Endodermal cell (in vitro differentiated cells): ENCODE data around the gene HRH1. TPM values are rescaled to one million over a fixed set of nuclear protein-coding genes. Genes with fewer than 3 reads are reported as not detected.

Experiments
- DNase-seq: peaks from one replicate; pipeline ENCODE4 v3.0.0-alpha.2; 2017
- H3K27ac ChIP-seq: 2 replicates; pipeline ENCODE4 v1.5.1; 2013; ENCODE audit warnings: mild to moderate bottlenecking, low read depth, low read length, moderate library complexity
- H3K27me3 ChIP-seq: 2 replicates; pipeline ENCODE4 v1.6.1; 2013; ENCODE audit warnings: mild to moderate bottlenecking, low read length, moderate library complexity; ENCODE audit not compliant: insufficient read depth, control insufficient read depth, poor library complexity, severe bottlenecking
- H3K36me3 ChIP-seq: 2 replicates; pipeline ENCODE4 v1.7.0; 2013; ENCODE audit warnings: mild to moderate bottlenecking, low read length, moderate library complexity; ENCODE audit not compliant: control insufficient read depth, insufficient read depth
- H3K4me1 ChIP-seq: one replicate; pipeline ENCODE4 v1.7.0; 2013; ENCODE audit warnings: low read length; ENCODE audit not compliant: control insufficient read depth, insufficient read depth
- H3K4me3 ChIP-seq: 2 replicates; pipeline ENCODE4 v1.5.1; 2013; ENCODE audit warnings: mild to moderate bottlenecking, low read length, moderate library complexity
- H3K9ac ChIP-seq: 2 replicates; pipeline ENCODE4 v1.6.1; 2013; ENCODE audit warnings: mild to moderate bottlenecking, low read length, moderate library complexity; ENCODE audit not compliant: poor library complexity, severe bottlenecking; ENCODE audit errors: extremely low read depth
- H3K9me3 ChIP-seq: 2 replicates; pipeline ENCODE4 v1.6.1; 2013; ENCODE audit warnings: mild to moderate bottlenecking, low read length, moderate library complexity; ENCODE audit not compliant: control insufficient read depth
- H3K27ac Mint-ChIP-seq: 2 replicates; pipeline ENCODE4 v1.8.0; 2020; ENCODE audit warnings: mixed read lengths
- H3K27me3 Mint-ChIP-seq: 2 replicates; pipeline ENCODE4 v1.8.0; 2021; ENCODE audit warnings: mild to moderate bottlenecking, mixed read lengths; ENCODE audit not compliant: insufficient read depth
- H3K36me3 Mint-ChIP-seq: 2 replicates; pipeline ENCODE4 v1.8.0; 2020; ENCODE audit warnings: low read depth, mixed read lengths
- H3K4me1 Mint-ChIP-seq: 2 replicates; pipeline ENCODE4 v1.8.0; 2020; ENCODE audit warnings: mixed read lengths
- H3K4me3 Mint-ChIP-seq: 2 replicates; pipeline ENCODE4 v1.8.0; 2020; ENCODE audit warnings: mild to moderate bottlenecking, moderate library complexity, mixed read lengths
- H3K9me3 Mint-ChIP-seq: 2 replicates; pipeline ENCODE4 v1.8.0; 2020; ENCODE audit warnings: mild to moderate bottlenecking, mixed read lengths
- WGBS, 2 experiments: methylation state at CpG; one replicate each; pipeline versions ENCODE4 v1.1.5 to v1.1.7; 2013; ENCODE audit warnings: missing lambda C conversion rate in 2 of 2, mixed read lengths in 1 of 2; ENCODE audit not compliant: insufficient coverage in 1 of 2, insufficient read length in 1 of 2; 5-methylcytosine and 5-hydroxymethylcytosine counted together
- total RNA-seq, 2 donors: library from RNA; stranded (reverse); fragmentation: NEBNext Ultra II Directional in 1 of 2; extraction: Animal tissue kit (Norgen Biotek cat#: 25700) in 1 of 2; gene quantifications; 2 replicates in 1 of 2; 3 replicates in 1 of 2; pipeline ENCODE4 v1.2.1, GENCODE V29; 2021
- TF ChIP-seq, protein P1 (sequence below): fragments of 200-600 bp; sonication (generic); conservative IDR thresholded peaks from 2 replicates; pipeline ENCODE4 v1.5.0; 2021; ENCODE audit warnings: antibody characterized with exemption, mild to moderate bottlenecking

The HRH1 gene
- total RNA-seq, 2 donors from 2014 or later: 0.13 TPM; not detected in 1

DNA sequence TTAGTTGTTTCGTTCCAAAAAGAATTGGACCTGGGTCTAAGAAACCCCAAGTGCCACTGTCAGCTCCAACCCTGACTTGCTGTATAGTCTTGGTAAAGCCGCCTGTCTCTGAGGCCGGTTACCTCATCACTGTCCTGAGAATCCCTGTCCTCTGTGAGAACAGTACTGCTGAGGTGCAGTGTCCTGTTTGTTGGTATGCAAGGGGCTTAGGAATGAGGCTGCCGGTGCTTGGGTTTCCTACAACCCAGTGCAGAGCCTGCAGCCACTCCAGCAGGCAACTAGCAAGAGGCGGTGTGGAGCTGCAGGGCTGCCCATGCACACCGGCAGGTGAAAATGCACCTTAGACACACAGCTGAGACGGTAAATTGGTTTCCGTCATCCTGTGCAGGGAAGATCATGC is 65.9 kb downstream of the HRH1 start:
- Histone ChIP-seq H3K27ac (no peak overlapping the region), H3K36me3 (no peaks in the 10 kb centered on the region), H3K4me1 (no peaks in the 10 kb centered on the region), H3K9me3 (no peaks in the 10 kb centered on the region), H3K9ac (no peak overlapping the region), H3K27me3 (no peaks in the 10 kb centered on the region), H3K4me3 (no peak overlapping the region)
- no peak overlapping the region for H3K27ac Mint-ChIP-seq
- TF ChIP-seq, protein P1, sequence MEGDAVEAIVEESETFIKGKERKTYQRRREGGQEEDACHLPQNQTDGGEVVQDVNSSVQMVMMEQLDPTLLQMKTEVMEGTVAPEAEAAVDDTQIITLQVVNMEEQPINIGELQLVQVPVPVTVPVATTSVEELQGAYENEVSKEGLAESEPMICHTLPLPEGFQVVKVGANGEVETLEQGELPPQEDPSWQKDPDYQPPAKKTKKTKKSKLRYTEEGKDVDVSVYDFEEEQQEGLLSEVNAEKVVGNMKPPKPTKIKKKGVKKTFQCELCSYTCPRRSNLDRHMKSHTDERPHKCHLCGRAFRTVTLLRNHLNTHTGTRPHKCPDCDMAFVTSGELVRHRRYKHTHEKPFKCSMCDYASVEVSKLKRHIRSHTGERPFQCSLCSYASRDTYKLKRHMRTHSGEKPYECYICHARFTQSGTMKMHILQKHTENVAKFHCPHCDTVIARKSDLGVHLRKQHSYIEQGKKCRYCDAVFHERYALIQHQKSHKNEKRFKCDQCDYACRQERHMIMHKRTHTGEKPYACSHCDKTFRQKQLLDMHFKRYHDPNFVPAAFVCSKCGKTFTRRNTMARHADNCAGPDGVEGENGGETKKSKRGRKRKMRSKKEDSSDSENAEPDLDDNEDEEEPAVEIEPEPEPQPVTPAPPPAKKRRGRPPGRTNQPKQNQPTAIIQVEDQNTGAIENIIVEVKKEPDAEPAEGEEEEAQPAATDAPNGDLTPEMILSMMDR: no peak
- WGBS, 2 experiments: 86% methylated on average over 8 of the region's 8 CpGs
- H3K4me1 Mint-ChIP-seq: no peaks in the 10 kb centered on the region
- peak; percentile 63 for DNase-seq
- no peaks in the 10 kb centered on the region for H3K9me3 Mint-ChIP-seq
- no peak overlapping the region for H3K4me3 Mint-ChIP-seq
- no peaks in the 10 kb centered on the region for H3K36me3 Mint-ChIP-seq
- H3K27me3 Mint-ChIP-seq: peaks cover 2% of the 10 kb centered on the region

DNA sequence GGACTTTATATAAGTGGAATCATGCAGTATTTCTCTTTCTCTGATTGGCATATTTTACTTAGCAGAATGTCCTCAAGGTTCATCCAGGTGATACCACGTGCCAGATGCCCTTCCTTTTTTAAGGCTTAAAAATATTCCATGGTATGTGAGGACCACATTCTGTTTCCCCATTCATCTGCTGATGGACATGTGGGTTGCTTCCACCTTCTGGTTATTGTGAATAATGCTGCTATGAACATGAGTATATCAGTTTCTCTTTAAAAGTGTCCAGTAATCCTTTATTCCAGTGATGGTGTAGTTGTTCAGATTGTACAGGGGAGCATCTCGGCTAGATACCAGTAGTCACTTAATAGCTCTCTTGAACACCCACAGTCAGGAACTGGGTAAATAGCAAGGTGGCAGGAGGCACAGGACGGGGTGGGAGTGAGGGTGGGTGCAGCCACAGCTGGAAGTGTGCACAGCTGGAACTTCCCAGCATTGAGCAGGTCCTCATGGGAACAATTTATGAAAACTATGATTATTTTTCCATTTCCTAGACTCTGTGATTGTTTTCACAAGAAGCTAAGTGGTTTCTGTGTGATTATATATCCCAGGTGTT is 67.6 kb downstream of the HRH1 start:
- peaks cover 2% of the 10 kb centered on the region for H3K27me3 Mint-ChIP-seq
- H3K4me1 Mint-ChIP-seq: no peaks in the 10 kb centered on the region
- no peak overlapping the region for H3K27ac Mint-ChIP-seq
- H3K4me3 ChIP-seq: no peak overlapping the region
- no peaks in the 10 kb centered on the region for H3K36me3 Mint-ChIP-seq
- H3K27me3 ChIP-seq: no peaks in the 10 kb centered on the region
- no peaks in the 10 kb centered on the region for H3K36me3 ChIP-seq
- H3K27ac ChIP-seq: no peak overlapping the region
- TF ChIP-seq, protein P1: no peak
- H3K4me3 Mint-ChIP-seq: no peak overlapping the region
- DNase-seq: no peak
- H3K4me1 ChIP-seq: no peaks in the 10 kb centered on the region
- H3K9ac ChIP-seq: no peak overlapping the region
- no peaks in the 10 kb centered on the region for H3K9me3 Mint-ChIP-seq
- no peaks in the 10 kb centered on the region for H3K9me3 ChIP-seq
- 85 to 97% methylated on average over 2 to 3 of the region's 3 CpGs for WGBS, 2 experiments

DNA sequence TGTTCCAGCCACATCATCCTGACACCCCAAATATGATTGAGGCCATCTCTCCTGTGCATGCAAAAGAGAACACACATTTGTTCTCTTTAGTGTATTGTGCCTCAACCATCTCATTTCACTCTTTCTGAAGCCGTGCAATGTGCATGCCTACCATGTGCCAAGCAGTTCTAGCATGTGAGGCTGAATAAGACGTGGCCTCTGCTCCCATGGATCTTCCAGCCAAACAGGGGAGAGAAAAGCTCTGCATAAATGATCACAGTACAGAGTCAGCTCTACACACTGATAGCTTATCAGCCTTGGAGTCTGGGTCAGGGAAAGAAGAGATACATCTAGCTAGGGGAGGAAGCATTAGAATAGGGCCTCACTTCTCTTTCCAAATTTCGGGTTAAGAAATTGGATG is 69.7 kb downstream of the HRH1 start:
- no peak overlapping the region for H3K9ac ChIP-seq
- no peaks in the 10 kb centered on the region for H3K4me1 ChIP-seq
- H3K36me3 ChIP-seq: no peaks in the 10 kb centered on the region
- no peaks in the 10 kb centered on the region for H3K9me3 Mint-ChIP-seq
- peaks cover 2% of the 10 kb centered on the region for H3K27me3 Mint-ChIP-seq
- H3K27me3 ChIP-seq: no peaks in the 10 kb centered on the region
- H3K4me1 Mint-ChIP-seq: no peaks in the 10 kb centered on the region
- no peak overlapping the region for H3K27ac ChIP-seq
- no peak overlapping the region for H3K4me3 ChIP-seq
- H3K27ac Mint-ChIP-seq: no peak overlapping the region
- DNase-seq: no peak
- no peak overlapping the region for H3K4me3 Mint-ChIP-seq
- no peaks in the 10 kb centered on the region for H3K9me3 ChIP-seq
- 93% methylated on average over 3 of the region's 3 CpGs for WGBS, 2 experiments
- H3K36me3 Mint-ChIP-seq: no peaks in the 10 kb centered on the region
- TF ChIP-seq, protein P1: no peak
